ENCODE measurements around the gene CERT1. TPM values are rescaled to one million over a fixed set of nuclear protein-coding genes. Genes with fewer than 3 reads are reported as not detected.

CERT1 gene
- total and polyA plus RNA-seq, 2 donors (not counting 1 experiment from before 2014, with no cell fraction given) = 18.0 to 36.0 TPM

GRCh38 chr5:75475364-75475763 is 36.1 kb downstream of the CERT1 start:
- Histone ChIP-seq H3K27me3 (ENCODE audit: control insufficient read depth, insufficient read depth, low read length) (no peaks in the 10 kb centered on the region), H3K4me2 (ENCODE audit: extremely low read depth, insufficient read depth, low read length) (no peak overlapping the region), H4K20me1 (ENCODE audit: control insufficient read depth, extremely low read depth, insufficient read depth, low read length) (no peaks in the 10 kb centered on the region), H3K9ac (ENCODE audit: insufficient read depth, low read length) (no peak overlapping the region), H3K9me3 (ENCODE audit: control insufficient read depth, insufficient read depth, low read depth, low read length) (no peaks in the 10 kb centered on the region), H3K27ac (ENCODE audit: insufficient read depth, low read length) (no peak overlapping the region), H3K79me2 (ENCODE audit: control insufficient read depth, insufficient read depth, low read length) (peaks cover 4% of the 10 kb centered on the region), H3K36me3 (ENCODE audit: control insufficient read depth, insufficient read depth, low read length) (no peaks in the 10 kb centered on the region), H3K4me3 (replicated peaks in 1 of 4; ENCODE audit: control extremely low read depth in 1 of 4, insufficient read depth in 1 of 4, low read depth in 3 of 4, low read length in 4 of 4) (no peak overlapping the region), H2AFZ (ENCODE audit: low read length) (no peak overlapping the region), H3K4me1 (ENCODE audit: control insufficient read depth, extremely low read depth, insufficient read depth, low read length) (no peaks in the 10 kb centered on the region)
- TF ChIP-seq CTCF (conservative IDR thresholded peaks at IDR 0.05 in 1 of 2, IDR thresholded peaks at IDR 0.05 in 1 of 2; ENCODE audit: low read depth in 1 of 2, low read length in 2 of 2) = no peak
- no peak for TF ChIP-seq EZH2 (IDR thresholded peaks at IDR 0.05; ENCODE audit: low read length, missing control alignments)
- no peak for DNase-seq (ENCODE audit: low read depth in 2 of 2)

GRCh38 chr5:75473463-75473862 is 38.0 kb downstream of the CERT1 start:
- no peak for DNase-seq (ENCODE audit: low read depth in 2 of 2)
- H3K9ac ChIP-seq (ENCODE audit: insufficient read depth, low read length) = no peak overlapping the region
- no peaks in the 10 kb centered on the region for H3K4me1 ChIP-seq (ENCODE audit: control insufficient read depth, extremely low read depth, insufficient read depth, low read length)
- H3K79me2 ChIP-seq (ENCODE audit: control insufficient read depth, insufficient read depth, low read length) = peaks cover 8% of the 10 kb centered on the region
- no peak overlapping the region for H2AFZ ChIP-seq (ENCODE audit: low read length)
- H4K20me1 ChIP-seq (ENCODE audit: control insufficient read depth, extremely low read depth, insufficient read depth, low read length) = no peaks in the 10 kb centered on the region
- no peak overlapping the region for H3K4me3 ChIP-seq (replicated peaks in 1 of 4; ENCODE audit: control extremely low read depth in 1 of 4, insufficient read depth in 1 of 4, low read depth in 3 of 4, low read length in 4 of 4)
- no peaks in the 10 kb centered on the region for H3K36me3 ChIP-seq (ENCODE audit: control insufficient read depth, insufficient read depth, low read length)
- H3K9me3 ChIP-seq (ENCODE audit: control insufficient read depth, insufficient read depth, low read depth, low read length) = no peaks in the 10 kb centered on the region
- no peak for TF ChIP-seq EZH2 (IDR thresholded peaks at IDR 0.05; ENCODE audit: low read length, missing control alignments)
- no peak for TF ChIP-seq CTCF (conservative IDR thresholded peaks at IDR 0.05 in 1 of 2, IDR thresholded peaks at IDR 0.05 in 1 of 2; ENCODE audit: low read depth in 1 of 2, low read length in 2 of 2)
- no peaks in the 10 kb centered on the region for H3K27me3 ChIP-seq (ENCODE audit: control insufficient read depth, insufficient read depth, low read length)
- H3K4me2 ChIP-seq (ENCODE audit: extremely low read depth, insufficient read depth, low read length) = no peak overlapping the region
- H3K27ac ChIP-seq (ENCODE audit: insufficient read depth, low read length) = no peak overlapping the region

- TF ChIP-seq EZH2 (IDR thresholded peaks at IDR 0.05; ENCODE audit: low read length, missing control alignments) (no peak), CTCF (conservative IDR thresholded peaks at IDR 0.05 in 1 of 2, IDR thresholded peaks at IDR 0.05 in 1 of 2; ENCODE audit: low read depth in 1 of 2, low read length in 2 of 2) (no peak)
- Histone ChIP-seq H3K79me2 (ENCODE audit: control insufficient read depth, insufficient read depth, low read length) (peaks cover 12% of the 10 kb centered on the region), H3K4me3 (replicated peaks in 1 of 4; ENCODE audit: control extremely low read depth in 1 of 4, insufficient read depth in 1 of 4, low read depth in 3 of 4, low read length in 4 of 4) (no peak overlapping the region), H3K4me1 (ENCODE audit: control insufficient read depth, extremely low read depth, insufficient read depth, low read length) (no peaks in the 10 kb centered on the region), H3K4me2 (ENCODE audit: extremely low read depth, insufficient read depth, low read length) (no peak overlapping the region), H2AFZ (ENCODE audit: low read length) (no peak overlapping the region), H3K36me3 (ENCODE audit: control insufficient read depth, insufficient read depth, low read length) (no peaks in the 10 kb centered on the region), H3K9ac (ENCODE audit: insufficient read depth, low read length) (no peak overlapping the region), H3K27ac (ENCODE audit: insufficient read depth, low read length) (no peak overlapping the region), H4K20me1 (ENCODE audit: control insufficient read depth, extremely low read depth, insufficient read depth, low read length) (no peaks in the 10 kb centered on the region), H3K27me3 (ENCODE audit: control insufficient read depth, insufficient read depth, low read length) (no peaks in the 10 kb centered on the region), H3K9me3 (ENCODE audit: control insufficient read depth, insufficient read depth, low read depth, low read length) (no peaks in the 10 kb centered on the region)
- no peak for DNase-seq (ENCODE audit: low read depth in 2 of 2)
Measured at GRCh38 chr5:75472973-75473372, 38.5 kb downstream of the CERT1 start.

Measured in fibroblast of lung (primary cell).